Pancreas (tissue), 10 donors: ENCODE measurements around the gene DLX1. TPM values are rescaled to one million over a fixed set of nuclear protein-coding genes. Genes with fewer than 3 reads are reported as not detected.
A peak's percentile ranks its signal among the peaks of the same experiment; 100 is the strongest.

Experiments used
- ATAC-seq, 4 donors: fragments of 200-7000 bp; cut with Tn5 transposase; one replicate each; pipeline versions ENCODE4 v1.8.0 to v1.9.1; 2020; ENCODE audit warnings: mild to moderate bottlenecking in 4 of 4, moderate library complexity in 4 of 4
- DNase-seq, 6 donors: peaks; one replicate each; pipeline ENCODE4 v3.0.0-alpha.2; 2020
- FAIRE-seq: peaks from 2 replicates; lab custom pipeline; 2012; peaks lifted over from hg19 to GRCh38; lab: Jason Lieb, UNC
- H3K27ac ChIP-seq, 4 donors: fragments of 200-600 bp; sonication (generic); 1 replicate in 3 of 4; 2 replicates in 1 of 4; pipeline versions ENCODE4 v1.5.0 to v1.8.0; 2020
- H3K27me3 ChIP-seq, 4 donors: fragments of 200-600 bp; one replicate each; pipeline ENCODE4 v1.8.0; 2021
- H3K36me3 ChIP-seq, 3 donors: fragments of 200-600 bp; sonication (generic) in 1 of 3; one replicate each; pipeline versions ENCODE4 v1.5.0 to v1.8.0; 2020 to 2021
- H3K4me1 ChIP-seq, 3 donors: fragments of 200-600 bp; one replicate each; pipeline ENCODE4 v1.8.0; 2021
- H3K4me3 ChIP-seq, 4 donors: fragments of 200-600 bp; sonication (generic) in 2 of 4; one replicate each; pipeline versions ENCODE4 v1.5.0 to v1.8.0; 2020 to 2021
- H3K9me3 ChIP-seq, 4 donors: fragments of 200-600 bp; one replicate each; pipeline ENCODE4 v1.8.0; 2021
- CTCF ChIP-seq, 4 donors: fragments of 200-600 bp; sonication (generic) in 3 of 4; IDR thresholded peaks; one replicate each; pipeline versions ENCODE4 v1.5.0 to v1.8.0; 2021; ENCODE audit warnings: antibody characterized with exemption in 4 of 4
- WGBS, 2 donors: extraction: QIAGEN DNeasy Blood & Tissue Kit; methylation state at CpG; one replicate each; pipeline ENCODE4 v1.1.7; 2013; 5-methylcytosine and 5-hydroxymethylcytosine counted together
- intact Hi-C, 3 donors: fragments of 100-400 bp; cut with DNase I; formaldehyde crosslinking; loops; one replicate each; pipeline versions ENCODE4 v1.11.1 to v1.14.2; 2022
- polyA plus RNA-seq, 2 donors: library from polyadenylated mRNA; stranded (reverse); fragments of 200-250 nt; gene quantifications; one replicate each; pipeline ENCODE4 v1.2.3, GENCODE V29; 2013
- total RNA-seq, 6 donors: library from RNA; stranded (reverse); fragmentation: NEBNext Ultra II Directional in 4 of 6; extraction: Animal tissue kit (Norgen Biotek cat#: 25700) in 4 of 6; gene quantifications; one replicate each; pipeline versions ENCODE4 v1.2.1 to v1.2.4, GENCODE V29; 2021 to 2023
- donor health status: healthy with polysubstance abuse.
- donor health status: DM: no; HTN: no; CAD: no; lungs with moderate emphysema.
- donor health status: DM: no; HTN: no; CAD: no.
- donor health status: control.
- donor health status: control.
- donor health status: Bipolar disorder and iron deficiency.
- donor health status: DM: yes; HTN: yes; CAD: no.
- donor health status: DM: no; HTN: no; CAD: no.
- donor health status: DM: no; HTN: no; CAD: no.
- donor health status: DM: yes; HTN: yes; CAD: no.

The DLX1 gene
- total and polyA plus RNA-seq, 8 donors = 0.15 to 0.26 (median 0.25) TPM; not detected in 5

- Histone ChIP-seq H3K4me1 (peaks cover 8 to 40% (median 21%) of the 10 kb centered on the region in 3 donors), H3K4me3 (peak overlapping the region in 2 of 4 donors; percentile 22 to 30), H3K27ac (no peak overlapping the region), H3K27me3 (peaks cover 3 to 57% (median 18%) of the 10 kb centered on the region in 4 donors), H3K36me3 (no peaks in the 10 kb centered on the region), H3K9me3 (no peaks in the 10 kb centered on the region)
- WGBS, 2 donors = 10% methylated on average over 52 to 61 of the region's 61 CpGs
- intact Hi-C loops = no loop called here
- TF ChIP-seq CTCF (IDR thresholded peaks at IDR 0.05) = no peak
- peak in 3 of 4 donors; percentile 6 to 22 (median 15) for ATAC-seq
- no peak for FAIRE-seq
- DNase-seq = peak in 3 of 6 donors; percentile 23 to 78 (median 48)
Measured at GRCh38 chr2:172098650-172099471, 13.6 kb downstream of the DLX1 start.

DNA sequence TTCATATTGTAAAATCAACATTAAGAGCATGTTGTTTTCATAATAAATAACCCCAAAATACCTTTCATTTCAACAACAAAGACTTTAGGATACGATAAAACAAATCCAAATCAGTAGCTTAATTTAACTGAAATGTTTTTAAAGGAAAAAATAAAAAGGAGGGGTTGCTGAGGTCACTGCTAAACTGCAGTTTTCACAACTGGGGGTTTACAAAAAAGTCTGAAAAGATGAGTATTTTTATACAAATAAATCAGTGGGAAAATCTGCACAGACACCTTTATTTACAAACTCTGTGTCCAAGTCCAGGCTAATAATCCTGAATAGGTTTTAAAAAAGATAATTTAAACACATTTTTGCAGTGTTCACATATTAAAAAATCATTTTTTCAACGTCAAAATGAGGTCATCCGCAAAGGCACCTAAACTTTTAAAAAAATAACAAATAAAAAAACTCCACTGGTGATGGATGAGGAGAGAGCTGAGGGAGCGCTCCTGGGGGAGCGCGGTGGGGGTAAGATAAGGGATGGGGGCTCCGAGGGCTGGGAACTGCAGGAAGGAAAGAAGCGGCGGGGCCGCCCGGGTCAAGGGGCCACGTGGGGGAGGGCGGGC lies 14.3 kb downstream of the DLX1 start:
- ATAC-seq (no peak), FAIRE-seq (no peak), DNase-seq (no peak)
- no peaks in the 10 kb centered on the region for H3K9me3 ChIP-seq
- intact Hi-C loops = loop anchor here in 1 of 3 donors (10.0 kb wide), 1 partner anchor 285 kb away; no protein-coding TSS in a partner anchor
- WGBS, 2 donors = 9% methylated on average over 12 to 13 of the region's 13 CpGs
- H3K27me3 ChIP-seq = peaks cover 3 to 58% (median 20%) of the 10 kb centered on the region in 4 donors
- H3K27ac ChIP-seq = no peak overlapping the region
- H3K4me1 ChIP-seq = peaks cover 8 to 34% (median 21%) of the 10 kb centered on the region in 3 donors
- H3K36me3 ChIP-seq = no peaks in the 10 kb centered on the region
- H3K4me3 ChIP-seq = peak overlapping the region in 1 of 4 donors; percentile 30
- TF ChIP-seq CTCF (IDR thresholded peaks at IDR 0.05) = no peak

DNA sequence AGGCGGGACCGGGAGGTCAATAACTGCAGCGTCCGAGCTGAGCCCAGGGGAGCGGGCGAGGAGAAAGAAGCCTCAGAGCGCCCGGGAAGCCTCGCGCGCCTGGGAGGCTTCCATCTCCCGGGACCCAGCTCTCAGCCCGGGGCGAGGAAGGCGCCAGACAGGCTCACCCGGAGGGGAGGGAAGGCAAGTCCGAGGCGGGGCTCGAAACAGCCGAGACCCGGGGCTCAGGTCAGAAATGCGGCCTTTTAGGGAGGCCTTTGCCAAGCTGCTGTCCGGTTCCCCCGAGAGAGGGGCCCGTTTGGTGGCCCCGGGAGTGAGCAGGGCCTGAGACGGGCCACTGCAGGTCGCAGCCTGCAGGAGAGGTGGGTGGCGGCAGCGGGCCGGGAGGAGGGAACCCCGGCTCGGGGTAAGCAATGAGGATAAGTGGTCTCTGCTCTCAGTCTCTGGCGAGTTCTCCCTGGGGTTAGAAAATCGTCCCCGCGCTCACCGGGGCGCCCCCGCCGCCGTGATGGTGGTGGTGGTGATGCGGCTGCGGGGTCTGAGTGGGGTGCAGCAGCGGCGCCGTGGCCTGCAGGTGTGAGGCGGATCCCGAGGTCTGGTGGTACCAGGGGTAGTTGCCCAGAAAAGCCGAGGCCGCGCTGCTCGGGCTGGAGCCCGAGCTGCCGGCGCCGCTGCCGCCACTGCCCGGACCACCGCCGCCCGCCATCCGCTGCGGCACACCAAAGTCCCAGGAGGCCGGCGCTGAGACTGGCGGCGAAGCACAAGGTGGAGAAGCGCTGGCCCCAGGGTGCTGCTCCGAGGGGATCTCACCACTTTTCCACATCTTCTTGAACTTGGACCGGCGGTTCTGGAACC lies 15.0 kb downstream of the DLX1 start:
- FAIRE-seq (no peak), DNase-seq (peak in 1 of 6 donors; percentile 71), ATAC-seq (no peak)
- Histone ChIP-seq H3K27me3 (peaks cover 3 to 59% (median 23%) of the 10 kb centered on the region in 4 donors), H3K4me1 (peaks cover 8 to 27% (median 21%) of the 10 kb centered on the region in 3 donors), H3K9me3 (no peaks in the 10 kb centered on the region), H3K4me3 (no peak overlapping the region), H3K36me3 (no peaks in the 10 kb centered on the region), H3K27ac (no peak overlapping the region)
- WGBS, 2 donors = 10 to 11% methylated on average over 63 to 72 of the region's 72 CpGs
- intact Hi-C loops = loop anchor here in 1 of 3 donors (10.0 kb wide), 1 partner anchor 286 kb away; no protein-coding TSS in a partner anchor
- no peak for TF ChIP-seq CTCF (IDR thresholded peaks at IDR 0.05)

- H3K36me3 ChIP-seq = no peaks in the 10 kb centered on the region
- H3K27me3 ChIP-seq = peaks cover 5 to 61% (median 23%) of the 10 kb centered on the region in 4 donors
- WGBS, 2 donors = 13 to 16% methylated on average over 48 to 54 of the region's 54 CpGs
- DNase-seq (peak in 1 of 6 donors; percentile 63), FAIRE-seq (no peak), ATAC-seq (no peak)
- no peaks in the 10 kb centered on the region for H3K9me3 ChIP-seq
- H3K4me3 ChIP-seq = peak overlapping the region in 1 of 4 donors; percentile 58
- intact Hi-C loops = loop anchor here in 1 of 3 donors (10.0 kb wide), 1 partner anchor 286 kb away; no protein-coding TSS in a partner anchor
- no peak overlapping the region for H3K27ac ChIP-seq
- H3K4me1 ChIP-seq = peaks cover 8 to 25% (median 16%) of the 10 kb centered on the region in 3 donors
- no peak for TF ChIP-seq CTCF (IDR thresholded peaks at IDR 0.05)
Measured at GRCh38 chr2:172100935-172101820, 15.9 kb downstream of the DLX1 start.
